ENCODE data around the gene ENKUR.

The ENKUR gene, protein sequence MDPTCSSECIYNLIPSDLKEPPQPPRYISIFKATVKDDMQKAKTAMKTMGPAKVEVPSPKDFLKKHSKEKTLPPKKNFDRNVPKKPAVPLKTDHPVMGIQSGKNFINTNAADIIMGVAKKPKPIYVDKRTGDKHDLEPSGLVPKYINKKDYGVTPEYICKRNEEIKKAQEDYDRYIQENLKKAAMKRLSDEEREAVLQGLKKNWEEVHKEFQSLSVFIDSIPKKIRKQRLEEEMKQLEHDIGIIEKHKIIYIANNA

DNA sequence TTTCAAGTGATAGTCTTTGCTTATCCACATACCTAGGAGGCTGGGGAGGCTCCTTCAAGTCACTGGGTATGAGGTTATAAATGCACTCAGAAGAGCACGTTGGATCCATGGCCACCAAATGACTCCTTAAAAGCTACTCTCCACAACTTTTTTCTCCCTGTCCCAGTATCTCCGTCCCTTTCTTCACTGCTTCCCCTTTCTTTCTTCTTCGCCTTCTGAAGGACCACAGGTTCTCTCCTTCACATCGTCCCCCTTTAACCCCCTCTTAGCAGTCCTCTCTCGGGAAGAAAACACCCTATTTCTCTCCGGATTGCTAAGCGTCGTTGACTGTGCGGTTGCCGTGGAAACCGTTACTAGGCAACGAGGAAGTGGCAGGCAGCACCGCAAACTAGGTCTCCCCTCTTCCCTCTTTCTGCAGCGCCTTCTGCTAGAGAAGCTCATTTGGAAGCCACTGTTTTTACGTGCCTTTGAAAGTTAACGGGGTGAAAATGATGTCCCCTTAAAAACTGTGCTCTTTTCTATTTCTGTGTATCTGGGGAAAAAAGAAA lies at the start of gene ENKUR:
ENKUR (minus strand) TSS at position 331 of the 548 bp plus-strand sequence; CDS start at position 109, 222 bp downstream.
- peak; percentile 95 for DNase-seq

DNA sequence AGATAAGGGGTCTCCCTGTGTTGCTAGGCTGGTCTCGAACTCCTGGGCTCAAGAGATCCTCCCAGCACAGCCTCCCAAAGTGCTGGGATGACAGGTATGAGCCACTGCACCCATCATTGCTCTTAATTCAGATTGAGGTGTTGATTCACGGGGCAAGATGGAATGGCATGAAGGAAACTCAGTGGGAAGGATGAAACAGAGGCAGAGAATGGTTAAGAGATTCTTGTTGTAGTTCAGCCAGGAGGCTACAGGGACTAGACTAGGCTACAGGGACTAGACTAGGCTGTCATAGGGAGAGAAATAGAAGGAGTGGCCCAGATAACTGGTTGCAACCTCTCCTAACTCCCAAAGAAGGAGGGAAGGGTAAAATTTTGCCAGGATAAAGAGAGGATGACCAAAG lies 48.4 kb upstream of the ENKUR start:
- DNase-seq, result no peak

DNA sequence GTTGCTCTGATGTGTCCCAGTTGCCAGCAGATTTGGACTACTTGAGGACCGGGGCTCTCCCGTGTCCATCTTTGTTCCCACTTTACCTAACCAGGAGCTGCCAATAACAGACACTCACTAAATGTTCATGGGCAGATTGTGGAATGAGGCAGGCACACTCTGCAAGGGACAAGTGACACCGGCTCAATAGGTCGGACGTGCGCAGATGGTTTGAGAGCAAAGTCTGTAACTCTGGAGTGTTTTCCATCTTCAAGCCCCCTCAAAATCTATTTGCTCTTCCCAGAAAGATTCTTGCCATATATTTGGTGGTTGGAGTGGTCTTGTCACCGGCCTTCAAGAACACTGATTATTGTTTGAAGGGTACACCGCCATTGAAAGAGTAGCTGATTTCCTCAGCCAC lies 47.7 kb upstream of the ENKUR start:
- no peak for DNase-seq

DNA sequence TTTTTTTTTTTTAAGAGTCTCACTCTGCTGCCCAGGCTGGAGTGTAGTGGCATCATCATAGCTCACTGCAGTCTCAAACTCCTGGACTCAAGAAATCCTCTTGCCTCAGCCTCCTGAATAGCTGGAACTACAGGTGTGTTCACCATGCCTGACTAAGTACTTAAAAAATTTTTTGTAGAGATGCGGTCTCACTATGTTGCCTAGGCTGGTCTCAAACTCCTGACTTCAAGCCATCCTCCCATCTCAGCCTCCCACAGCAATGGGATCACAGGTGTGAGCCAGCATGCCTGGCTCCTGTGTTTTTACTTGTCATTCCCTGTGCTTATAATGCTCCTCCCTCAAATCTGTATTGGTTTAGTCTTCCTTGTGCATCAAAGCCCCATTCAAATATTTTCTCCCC lies 47.2 kb upstream of the ENKUR start:
- no peak for DNase-seq

DNA sequence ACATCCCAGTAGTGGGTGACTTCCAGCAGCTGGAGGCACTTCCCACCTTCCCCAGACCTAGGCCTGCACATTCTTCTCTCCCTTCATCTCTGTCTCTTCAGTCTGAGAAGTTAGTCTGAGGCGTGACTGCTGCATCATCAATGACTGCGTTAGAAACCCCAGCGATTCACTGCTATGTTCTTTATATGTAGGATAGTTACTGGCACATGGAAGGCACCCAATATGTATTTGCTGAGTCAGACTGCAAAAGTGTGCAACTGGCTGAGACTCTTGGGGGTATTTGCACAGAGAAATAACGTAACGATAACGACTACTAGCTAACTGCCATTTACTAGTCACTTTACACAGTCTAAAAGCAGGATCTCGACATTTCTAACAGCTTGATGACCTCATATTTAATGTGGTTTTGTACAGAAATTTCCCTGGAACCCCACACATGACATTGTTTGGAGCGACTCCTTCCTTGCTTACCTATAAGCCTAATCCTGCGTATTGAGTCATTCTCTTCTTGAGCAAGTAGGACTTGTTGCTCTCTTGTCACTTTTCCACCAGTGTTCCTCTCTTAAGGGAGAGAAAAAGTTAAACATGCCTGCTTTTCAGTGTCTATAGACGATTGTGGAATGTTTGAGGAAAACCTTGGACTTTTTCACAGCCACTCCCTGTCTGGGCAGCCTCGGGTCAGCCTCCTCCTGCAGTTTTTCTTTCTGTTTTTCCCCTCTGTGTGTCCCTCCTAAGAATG lies 45.9 kb upstream of the ENKUR start:
- no peak for DNase-seq

DNA sequence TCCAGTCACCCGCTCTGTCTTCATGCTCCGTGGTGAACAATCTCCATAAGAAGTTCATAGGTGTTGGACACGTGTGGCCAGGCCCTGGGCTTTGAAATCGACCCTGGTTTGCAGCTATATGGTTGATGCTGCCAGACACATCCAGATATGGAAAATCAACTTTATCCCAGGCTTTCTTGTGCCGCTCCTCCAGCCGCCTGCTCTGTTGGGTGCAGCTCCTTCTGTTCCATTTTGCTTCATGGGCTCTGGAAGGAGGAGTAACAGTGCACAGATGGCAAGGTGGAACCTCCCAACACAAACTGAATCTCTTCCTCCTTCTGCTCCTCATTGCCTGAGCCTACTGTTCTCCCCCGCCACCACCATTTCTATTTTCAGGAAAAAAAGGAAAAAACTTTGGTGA lies 45.2 kb upstream of the ENKUR start:
- no peak for DNase-seq

DNA sequence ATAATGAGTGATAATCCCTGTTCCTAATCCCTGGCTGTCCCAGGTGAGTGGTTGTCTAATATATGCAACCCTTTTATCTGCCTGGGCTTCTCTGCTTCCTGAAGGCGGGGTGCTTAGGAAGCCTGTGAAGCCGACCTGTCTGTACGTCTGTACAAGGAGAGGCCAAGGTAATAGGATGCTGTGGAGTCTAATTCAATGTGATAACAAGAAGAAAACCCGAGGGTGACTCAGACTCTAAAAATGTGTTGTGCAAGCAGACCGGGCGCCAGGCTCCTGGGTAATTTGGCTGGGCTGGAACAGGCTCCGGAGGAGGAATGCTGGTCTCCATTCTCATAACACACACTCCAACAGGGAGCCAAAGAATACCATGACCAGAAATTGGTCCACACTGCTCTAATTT lies 44.0 kb upstream of the ENKUR start:
- DNase-seq, result no peak

DNA sequence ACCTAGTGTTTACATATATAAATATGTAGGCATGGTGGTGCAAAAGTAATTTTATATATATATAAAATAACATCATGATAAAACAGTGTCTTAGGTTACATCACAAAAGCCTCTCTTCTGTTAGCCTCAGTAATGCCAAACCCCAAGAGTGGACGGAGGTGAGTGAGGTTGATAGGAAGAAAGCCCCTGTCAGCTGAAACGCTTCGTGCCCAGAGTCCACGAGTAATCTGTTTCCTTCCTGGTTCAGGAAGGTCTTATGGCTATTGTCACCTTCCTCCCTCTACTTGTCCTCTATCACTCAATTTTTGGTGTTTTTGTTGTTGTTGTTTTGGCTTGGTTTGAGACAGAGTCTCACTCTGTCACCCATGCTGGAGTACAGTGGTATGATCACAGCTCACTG lies 41.9 kb upstream of the ENKUR start:
- DNase-seq, result no peak

DNA sequence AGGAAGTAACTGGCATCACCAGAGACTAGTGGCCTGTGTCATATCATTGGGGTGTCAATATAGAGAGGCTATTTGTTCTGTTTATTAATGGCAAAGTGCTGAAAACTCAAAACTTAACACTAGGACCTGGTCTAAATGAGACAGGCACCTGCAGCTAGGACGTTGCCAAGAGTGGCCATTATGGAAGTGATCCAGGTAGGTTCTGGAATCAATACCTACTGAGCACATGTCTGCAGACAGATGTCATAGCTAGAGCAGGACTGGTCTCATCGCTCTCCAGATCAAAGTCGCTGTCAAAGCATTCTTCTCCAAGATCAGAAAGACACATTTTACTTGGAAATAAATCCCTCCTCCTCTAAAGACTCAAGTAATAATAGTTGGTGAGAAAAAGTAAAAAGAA lies 40.8 kb upstream of the ENKUR start:
- no peak for DNase-seq

DNA sequence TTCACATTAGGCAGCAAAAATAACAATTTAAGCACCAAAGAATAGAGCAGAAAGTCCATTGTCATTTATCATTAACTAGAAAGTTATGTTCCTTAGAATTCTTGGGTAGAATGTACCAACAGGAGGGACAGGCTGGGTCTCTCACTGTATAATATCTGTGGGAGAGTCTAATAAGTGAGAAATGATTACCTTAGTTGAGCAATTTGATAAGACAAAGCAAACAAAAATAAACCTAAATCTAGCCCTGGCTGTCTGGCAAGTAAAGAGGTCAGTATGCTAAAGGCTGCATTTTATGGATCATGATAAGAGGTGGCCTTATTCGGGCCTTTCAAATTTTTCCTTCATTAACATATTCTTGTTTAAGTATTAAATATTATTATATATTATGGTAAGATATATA lies 36.1 kb upstream of the ENKUR start:
- no peak for DNase-seq

DNA sequence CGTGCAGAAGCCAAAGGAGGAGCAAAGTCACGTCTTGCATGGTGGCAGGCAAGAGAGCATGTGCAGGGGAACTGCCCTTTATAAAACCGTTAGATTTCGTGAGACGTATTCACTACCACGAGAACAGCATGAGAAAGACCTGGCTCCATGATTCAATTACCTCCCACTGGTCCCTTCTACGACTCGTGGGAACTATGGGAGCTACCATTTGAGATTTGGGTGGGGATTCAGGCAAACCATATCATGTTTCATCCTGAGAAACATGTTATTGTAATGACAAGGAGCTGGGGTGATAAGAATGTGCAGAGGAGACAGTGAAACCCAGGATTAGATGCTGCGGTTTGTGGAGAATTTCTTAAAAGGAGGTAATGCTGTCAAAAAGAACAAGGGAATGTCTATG lies 34.4 kb upstream of the ENKUR start:
- DNase-seq, result no peak

DNA sequence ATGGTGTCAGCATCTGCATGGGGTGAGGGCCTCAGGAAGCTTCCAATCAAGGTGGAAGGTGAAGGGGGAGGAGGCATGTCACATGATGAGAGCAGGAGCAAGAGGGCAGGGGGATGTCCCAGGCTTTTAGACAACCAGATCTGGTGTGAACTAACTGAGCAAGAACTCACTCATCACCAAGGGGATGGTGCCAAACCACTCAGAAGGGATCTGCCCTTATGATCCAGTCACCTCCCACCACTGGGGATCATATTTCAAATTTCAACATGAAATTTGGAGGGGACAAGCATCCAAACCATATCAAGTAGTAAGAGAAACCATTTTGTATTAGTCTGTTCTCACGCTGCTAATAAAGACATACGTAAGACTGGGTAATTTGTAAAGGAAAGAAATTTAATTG lies 34.0 kb upstream of the ENKUR start:
- no peak for DNase-seq

DNA sequence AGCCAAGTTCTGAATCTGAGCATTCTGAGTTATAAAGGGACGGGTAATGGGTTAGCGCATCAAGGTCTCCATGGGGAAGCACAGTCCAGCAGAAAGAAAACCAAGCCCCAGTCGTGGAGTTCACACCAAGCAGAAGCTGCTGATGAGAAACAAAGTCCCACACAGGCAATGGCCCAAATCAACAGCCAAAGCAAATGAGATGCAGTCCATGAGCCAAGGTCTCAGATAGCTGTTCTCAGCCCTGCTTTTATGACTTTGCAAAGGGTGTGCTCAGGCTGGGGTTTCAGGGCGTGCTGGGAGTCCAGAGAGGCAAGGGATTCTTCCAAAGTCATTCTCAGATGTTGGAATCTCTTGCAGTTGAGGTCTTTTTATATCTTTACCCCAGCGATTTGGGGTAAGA lies 32.5 kb upstream of the ENKUR start:
- DNase-seq, result no peak

DNA sequence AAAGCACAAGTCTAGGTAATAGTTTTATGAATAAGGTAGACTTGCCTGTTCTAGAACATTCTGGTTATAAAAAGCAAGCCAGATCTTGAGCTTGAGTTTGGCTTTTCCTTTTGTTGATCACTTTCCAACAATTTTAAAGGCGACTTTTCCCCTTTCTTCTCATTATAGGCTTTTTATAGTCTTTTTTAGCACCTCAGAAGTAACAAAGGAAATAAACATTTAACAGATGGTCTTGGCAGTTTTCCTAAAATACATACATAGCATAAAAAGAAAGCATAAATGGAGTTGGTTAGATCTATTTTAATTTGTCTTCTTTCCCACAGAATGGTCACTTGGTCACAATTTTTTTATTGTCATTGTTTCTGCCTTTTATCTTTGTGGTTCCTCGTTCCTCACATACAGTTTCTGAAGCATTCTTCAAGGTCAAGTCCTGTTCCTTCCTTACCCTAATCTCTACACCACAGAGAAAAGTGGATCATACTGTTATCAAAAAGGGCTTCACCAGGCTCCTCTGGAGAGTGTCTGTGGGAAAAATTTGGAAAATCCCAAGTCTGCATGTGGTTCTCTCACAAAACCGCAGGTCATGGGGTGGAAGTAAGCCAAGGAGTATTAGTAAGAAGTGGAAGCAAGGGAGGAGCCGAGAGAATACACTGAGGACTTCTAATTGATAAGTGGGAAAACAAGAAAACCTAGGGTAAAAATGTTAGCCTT lies 31.8 kb upstream of the ENKUR start:
- DNase-seq, result no peak

DNA sequence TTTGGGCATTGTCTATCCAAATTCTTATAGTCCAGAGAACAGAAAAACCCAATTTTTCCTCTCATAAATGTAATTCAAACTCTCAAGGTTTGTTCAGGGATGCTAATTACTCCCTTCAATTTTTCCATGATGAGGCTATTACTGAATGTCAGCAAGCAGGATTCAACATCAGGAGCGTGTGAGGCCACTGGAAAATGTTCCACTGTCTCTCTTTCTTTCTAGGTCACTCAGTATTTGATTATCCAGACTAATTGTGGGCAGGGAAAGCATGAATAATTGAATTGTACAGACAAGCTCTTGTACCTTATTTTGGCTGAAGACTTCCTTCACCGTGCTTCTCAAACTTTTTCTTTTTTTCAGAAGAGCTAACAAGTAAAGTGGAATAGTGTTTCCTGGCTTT lies 31.1 kb upstream of the ENKUR start:
- no peak for DNase-seq

DNA sequence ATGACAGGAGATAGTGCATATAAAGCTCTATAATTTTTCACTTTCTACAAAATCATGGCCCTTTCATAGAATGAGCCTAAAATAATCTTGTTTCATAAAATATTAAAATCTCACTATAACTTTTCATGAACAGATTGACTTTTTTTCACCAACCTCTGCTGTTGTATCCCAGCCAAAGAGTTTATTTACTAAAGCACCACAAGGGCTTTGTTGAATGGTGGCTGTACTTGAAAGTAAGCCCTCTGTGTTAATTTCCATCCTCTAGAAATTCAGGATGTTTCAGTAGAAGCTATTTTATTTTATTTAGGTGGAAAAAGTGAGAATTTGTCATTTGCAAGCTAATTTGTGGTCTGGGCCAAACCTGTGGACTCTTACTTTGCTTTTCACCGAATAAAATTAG lies 30.7 kb upstream of the ENKUR start:
- DNase-seq, result no peak

DNA sequence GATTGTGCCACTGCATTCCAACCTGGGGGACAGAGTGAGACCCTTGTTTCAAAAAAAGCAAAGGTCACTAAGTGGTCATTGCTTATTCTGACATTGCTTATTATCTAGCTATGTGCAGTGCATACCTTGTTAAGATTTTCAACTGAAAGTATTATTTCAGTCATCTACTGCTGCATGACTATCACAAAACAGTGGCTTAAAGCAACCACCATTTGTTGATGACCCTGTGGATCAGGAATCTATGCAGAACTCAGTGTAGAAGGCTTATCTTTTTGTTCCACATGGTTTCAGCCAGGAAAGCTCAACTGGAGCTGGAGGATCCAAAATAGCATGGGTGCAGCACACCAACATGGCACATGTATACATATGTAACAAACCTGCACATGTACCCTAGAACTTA lies 23.6 kb upstream of the ENKUR start:
- DNase-seq, result no peak

DNA sequence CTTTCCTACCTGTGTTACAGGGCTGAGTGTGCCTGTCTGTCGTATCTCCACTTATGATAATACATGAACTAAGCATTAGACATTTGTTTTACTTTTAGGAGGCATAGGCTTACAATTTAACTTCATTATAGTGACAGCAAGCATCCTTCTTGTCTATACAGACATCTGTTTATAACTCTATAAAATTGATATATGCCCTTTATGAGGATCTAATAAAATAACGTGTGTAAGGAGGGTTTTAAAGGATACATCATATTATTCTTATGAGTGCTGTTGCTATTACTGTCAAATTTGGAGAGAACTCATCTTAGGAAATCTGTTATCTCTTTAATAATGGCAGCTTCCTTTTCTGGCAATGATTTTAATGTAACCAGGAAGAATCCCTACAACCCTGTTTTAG lies 22.4 kb upstream of the ENKUR start:
- no peak for DNase-seq

DNA sequence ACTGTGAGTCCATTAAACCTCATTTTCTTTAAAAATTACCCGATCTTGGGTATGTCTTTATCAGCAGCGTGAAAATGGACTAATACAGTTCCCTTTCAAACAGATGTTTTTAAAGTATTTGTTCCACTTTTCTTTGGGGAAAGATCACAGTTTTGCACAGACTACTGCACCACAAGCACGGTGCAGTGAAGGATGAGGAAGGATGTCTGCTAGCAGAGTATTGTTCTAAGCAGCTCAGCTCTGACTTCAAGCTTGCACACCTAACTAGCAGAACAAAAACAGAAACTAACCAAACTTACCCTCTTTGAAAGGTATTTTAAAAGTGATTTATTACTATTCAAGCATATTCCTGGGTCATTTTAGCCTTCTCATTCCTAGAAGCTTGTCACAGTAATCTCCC lies 20.4 kb upstream of the ENKUR start:
- no peak for DNase-seq

DNA sequence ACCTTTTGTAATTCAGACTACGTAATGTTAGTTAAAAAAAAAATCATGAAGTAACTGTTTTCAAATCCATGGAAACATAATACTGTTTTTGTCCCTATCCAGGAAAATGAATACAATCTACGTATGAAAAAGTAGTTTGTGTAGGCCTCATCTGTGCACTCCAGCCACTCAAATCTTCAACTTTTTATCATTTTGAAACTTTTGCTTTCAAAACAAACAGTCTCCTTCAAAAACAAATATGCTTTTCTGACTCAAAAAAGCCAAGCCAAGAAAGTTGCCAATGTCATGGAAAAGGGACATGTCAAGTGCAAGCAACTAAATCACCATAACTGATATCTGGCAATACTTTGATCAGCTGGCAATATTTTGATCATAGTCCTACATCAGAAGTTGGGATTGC lies 13.6 kb upstream of the ENKUR start:
- DNase-seq, result no peak

DNA sequence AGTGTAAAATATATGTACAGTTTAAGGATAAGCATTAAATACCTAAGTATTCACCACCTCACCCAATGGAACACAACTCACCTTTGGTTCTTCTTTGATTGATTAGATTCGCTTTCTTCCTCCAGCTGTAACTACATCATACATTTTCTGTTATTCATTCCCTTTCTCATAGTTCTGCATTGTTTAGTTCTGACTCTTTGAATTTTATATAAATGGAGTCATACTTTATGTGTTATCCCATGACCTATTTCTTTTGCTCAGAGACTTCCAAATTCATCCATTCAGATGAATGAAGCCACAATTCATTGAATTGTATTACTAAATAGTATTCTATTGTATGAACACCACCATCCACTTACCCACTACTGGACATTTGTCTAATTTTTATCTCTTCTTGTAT lies 12.8 kb upstream of the ENKUR start:
- no peak for DNase-seq

DNA sequence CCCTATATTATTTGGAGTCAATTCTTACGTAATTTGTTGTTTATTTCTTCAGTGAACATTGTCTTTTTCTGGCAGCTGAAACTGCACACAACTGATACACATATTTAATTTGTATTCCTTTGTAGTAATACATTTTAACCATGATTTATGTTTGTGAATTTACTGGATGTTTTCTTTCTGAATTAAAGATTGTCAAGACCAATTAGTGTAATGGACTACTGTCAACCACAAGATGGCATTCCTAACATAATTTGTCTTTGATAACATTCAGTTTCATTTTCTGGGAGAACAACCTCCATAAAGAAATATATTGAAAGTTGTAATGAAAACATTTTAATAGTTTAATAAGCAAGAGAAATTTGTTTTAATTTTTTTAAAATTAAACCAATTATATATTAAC lies 10.5 kb upstream of the ENKUR start:
- DNase-seq, result no peak

DNA sequence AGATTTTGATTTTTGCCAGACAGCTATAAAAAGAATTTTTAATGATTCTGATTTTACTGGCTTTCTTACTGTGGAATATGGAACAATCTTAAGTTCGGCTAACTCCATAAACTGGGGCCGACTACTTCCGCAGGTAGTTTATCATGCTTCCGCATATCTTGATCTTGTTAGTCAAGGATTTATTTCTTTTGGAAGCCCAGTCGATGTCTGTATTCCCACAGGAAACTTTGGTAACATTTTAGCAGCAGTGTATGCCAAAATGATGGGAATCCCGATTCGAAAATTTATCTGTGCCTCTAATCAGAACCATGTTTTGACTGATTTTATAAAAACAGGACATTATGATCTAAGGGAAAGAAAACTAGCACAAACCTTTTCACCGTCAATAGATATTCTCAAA lies 8.6 kb upstream of the ENKUR start:
- no peak for DNase-seq

DNA sequence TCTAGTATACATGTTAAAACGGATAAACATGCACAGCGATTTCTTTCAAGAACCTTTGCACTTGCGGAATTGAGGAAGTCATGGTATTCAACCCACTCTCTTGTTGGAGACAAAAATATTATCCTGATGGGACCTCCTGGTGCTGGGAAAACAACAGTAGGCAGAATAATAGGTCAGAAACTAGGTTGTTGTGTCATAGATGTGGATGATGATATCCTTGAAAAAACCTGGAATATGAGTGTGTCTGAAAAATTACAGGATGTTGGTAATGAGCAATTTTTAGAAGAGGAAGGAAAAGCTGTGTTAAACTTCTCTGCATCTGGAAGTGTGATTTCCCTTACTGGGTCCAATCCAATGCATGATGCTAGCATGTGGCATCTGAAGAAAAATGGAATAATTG lies 7.3 kb upstream of the ENKUR start:
- no peak for DNase-seq
